GM21447 (cell line): ENCODE results near the gene MAL.

Experiments used
- ATAC-seq: cut with Tn5 transposase; IDR thresholded peaks from one replicate; pipeline ENCODE4 v1.9.1; 2021; ENCODE audit not compliant: unreplicated experiment

Gene MAL

GRCh38 chr2:94996305-94997100 is 29.0 kb upstream of the MAL start:
- ATAC-seq: no peak

DNA sequence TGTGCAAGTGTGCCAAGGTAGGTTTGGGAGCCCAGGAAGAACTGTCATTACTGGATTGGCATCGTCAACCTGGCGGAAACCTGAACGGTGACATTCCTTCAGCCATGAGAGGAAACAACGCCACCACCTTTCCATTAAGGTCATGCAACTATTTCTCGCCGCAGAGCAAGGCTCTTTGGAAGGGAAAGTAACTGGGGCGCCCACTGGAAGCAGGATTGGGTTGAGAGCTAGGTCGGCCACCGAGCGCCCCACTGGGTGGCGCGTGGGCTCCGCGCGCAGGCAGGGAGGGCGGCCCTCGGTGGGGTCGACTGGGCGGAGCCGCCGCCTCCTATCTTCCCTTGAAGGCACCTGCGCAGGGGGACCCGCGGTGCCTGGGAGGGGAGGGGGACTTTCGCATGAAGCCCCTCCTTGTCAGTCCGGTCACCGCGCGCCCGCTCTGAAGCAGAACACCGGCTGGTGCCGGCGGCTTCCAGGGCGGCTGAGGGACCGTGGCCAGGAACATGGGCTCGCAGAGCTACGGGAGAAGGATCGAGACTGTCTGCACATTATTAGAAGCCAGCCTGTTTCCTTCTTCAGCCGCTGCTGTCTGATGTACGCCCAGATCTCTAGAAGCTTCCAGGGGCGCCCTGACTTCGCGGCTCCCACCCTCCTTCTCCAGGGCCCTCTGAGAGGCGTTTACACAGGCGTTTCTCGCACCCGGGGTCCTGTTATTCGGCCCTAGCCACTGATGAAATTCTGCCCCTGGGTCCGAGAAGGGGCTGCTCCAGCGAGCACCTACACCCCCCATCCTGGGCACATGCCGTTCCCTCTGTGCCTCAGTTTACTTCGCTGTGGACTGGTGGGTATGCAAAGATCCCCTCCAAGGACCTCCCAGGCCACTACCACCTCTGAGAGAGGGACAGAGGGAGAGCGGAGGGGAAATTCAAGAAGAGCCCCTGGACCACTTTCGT is 27.3 kb upstream of the MAL start:
- no peak for ATAC-seq

DNA sequence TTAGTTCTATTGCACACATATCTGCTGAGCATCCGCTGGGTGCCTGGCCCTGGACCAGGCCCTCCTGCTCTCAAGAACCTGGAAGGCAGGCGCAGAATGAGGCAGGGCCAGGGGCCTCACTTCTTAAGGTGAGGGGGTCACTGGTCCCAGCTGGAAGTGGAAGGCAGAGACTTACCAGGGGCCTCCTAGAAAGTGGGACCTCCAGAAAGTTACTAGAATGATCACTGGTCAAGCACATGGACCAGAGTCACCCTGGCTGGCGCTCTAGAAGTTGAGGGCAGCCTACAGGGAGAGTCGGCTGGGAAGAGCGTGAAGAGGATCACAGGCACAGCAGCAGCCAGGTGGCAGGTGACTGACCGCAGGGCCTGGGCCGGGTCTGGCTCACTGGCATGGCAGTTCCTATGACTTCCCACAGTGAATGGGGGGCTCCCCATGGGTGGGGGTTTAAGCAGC is 26.1 kb upstream of the MAL start:
- ATAC-seq: no peak

- ATAC-seq: no peak
Observed at GRCh38 chr2:95001051-95001562, 24.4 kb upstream of the MAL start.

DNA sequence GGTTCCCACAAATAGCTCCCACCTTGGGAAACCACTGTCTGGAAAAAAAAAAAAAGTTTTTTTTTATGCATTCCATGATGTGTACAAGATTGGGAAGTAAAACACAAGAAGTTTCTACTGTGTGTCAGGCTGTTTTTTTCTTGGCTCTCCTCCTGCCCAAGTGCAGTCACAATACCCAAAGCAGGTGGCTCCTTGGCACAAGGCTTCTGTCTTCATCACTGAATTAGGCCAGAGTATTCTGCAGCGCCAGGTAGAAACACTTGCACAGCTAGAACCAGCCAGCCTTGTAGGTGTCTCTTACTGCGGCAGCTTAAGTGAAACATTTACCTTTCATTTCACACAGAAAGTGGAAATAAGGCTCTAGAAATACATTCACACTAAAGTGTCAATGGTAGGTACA is 23.8 kb upstream of the MAL start:
- ATAC-seq: no peak

GRCh38 chr2:95002498-95002897 is 23.0 kb upstream of the MAL start:
- ATAC-seq: no peak

DNA sequence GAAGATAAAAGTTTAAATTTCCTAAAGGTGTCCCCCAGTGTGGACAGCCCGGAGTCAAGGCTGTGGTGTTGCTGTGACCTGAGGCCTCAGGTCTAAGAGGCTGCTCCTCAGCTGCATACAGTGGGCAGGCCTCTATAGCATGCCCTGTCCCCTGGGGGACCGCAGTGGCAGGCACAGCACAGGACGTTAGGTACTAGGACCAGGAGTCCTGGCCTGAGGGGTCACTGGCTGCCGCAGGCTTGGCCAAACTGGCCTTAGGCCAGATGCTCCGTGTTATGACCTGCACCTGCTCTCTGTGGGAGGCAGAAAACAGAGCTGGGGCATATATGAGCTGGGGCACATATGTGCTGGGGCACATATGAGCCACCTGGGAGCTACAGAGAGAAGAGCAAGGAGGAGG is 21.2 kb upstream of the MAL start:
- no peak for ATAC-seq

- no peak for ATAC-seq
Observed at GRCh38 chr2:95004711-95005110, 20.8 kb upstream of the MAL start.

GRCh38 chr2:95005726-95006125 is 19.8 kb upstream of the MAL start:
- ATAC-seq: no peak

- ATAC-seq: no peak
Observed at GRCh38 chr2:95006588-95006987, 18.9 kb upstream of the MAL start.

DNA sequence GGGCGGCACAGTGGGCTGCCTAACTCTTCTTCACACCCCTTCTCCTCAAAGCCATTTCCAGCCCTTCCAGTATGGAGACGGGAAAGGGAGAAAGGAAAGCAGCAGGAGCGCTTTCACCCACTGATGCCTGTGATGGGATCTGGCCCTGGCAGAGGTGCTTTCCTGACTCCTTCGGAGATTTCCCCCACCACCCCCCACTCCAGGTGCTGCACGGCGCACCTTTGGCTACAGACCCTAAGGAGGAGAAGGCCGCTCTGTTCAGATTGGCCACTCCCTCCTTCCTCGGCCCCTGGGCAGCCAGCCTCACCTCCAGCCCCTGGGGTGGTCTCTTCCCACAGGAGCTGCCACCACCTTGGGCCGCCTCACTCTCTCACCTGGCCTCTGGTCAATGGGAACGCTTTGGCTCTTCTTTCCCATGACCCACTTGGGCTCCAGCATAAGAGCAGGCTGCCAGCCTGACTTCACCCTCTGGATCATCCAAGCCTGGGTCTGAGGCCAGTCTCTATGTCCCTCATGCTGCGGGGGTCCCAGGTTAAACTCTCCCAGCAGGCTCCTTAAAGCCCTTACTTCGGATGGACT is 18.4 kb upstream of the MAL start:
- ATAC-seq: no peak

DNA sequence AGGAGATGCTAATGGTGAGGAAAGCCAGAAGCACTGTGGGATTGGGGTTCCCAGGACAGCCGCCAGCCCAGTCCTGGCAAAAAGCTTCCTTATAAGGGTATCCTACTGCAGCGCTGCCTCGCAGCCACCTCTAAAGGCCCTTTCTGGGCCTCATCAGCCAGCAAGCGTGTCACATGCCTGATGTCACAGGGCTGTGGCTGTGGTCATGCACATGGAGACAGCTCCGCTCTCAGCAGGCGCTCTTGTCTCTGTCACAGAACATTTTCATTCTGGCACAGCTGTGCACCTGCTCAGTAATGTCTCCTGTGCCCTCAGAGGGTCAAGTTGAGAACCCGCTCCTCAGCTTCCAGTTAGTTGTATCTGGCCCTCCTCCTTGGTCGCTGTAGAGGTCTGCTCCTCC is 17.7 kb upstream of the MAL start:
- no peak for ATAC-seq

DNA sequence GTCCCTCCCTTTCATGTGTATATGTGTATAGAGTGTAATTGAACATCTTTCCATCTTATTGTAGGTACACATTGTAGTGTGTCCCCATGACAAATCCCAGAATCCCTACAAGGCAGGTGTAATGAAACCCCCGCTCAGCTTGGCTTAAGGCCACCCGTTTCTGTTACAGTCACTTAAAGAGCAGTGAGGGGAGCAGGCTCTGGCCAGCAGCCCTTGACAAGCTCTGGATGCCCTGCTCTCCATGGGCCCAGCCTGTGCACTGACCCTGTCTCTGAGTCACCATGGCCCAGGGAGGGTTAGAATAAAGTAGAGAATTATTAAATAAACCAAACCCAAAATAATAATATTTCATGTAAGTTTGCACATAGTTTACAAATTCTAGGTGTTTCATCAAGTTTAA is 17.2 kb upstream of the MAL start:
- no peak for ATAC-seq

DNA sequence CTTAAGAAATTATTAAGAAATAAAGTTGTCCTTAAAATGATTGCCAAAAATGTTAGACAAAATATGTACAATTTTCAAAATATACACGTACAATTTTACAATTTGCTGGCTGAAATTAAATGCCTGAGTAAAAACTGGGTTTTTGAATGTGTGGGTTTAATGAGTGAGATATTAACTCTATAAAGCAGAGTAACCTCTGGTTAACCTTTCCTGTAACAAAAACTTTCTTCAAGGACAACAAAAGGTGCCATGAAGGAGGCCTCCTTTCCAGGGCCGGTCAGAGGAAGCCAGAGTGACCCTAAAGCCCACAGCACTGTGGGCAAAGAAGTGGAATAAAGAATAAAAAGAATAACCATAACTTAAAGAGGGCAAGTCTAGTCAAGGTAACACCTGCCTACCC is 16.5 kb upstream of the MAL start:
- no peak for ATAC-seq

DNA sequence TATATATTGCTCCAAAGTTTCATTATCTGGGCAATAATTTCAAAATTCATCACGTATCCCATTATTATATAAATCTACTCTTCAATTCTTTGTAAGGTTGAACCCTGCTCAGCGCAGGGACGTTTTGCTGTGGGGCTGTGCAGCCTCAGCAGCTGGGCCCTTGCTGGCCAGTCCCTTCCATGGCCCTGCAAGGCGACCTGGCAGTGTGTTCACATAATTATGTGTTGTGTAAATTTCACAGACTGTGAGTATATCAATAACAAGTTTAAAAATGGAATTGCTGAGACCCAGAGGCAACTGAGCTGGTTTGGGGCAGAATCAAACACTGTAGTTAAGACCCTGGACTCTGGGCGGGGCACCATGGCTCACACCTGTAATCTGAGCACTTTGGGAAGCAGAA is 16.1 kb upstream of the MAL start:
- ATAC-seq: no peak

- ATAC-seq: no peak
Observed at GRCh38 chr2:95010126-95010525, 15.4 kb upstream of the MAL start.

GRCh38 chr2:95010718-95011117 is 14.8 kb upstream of the MAL start:
- ATAC-seq: no peak

DNA sequence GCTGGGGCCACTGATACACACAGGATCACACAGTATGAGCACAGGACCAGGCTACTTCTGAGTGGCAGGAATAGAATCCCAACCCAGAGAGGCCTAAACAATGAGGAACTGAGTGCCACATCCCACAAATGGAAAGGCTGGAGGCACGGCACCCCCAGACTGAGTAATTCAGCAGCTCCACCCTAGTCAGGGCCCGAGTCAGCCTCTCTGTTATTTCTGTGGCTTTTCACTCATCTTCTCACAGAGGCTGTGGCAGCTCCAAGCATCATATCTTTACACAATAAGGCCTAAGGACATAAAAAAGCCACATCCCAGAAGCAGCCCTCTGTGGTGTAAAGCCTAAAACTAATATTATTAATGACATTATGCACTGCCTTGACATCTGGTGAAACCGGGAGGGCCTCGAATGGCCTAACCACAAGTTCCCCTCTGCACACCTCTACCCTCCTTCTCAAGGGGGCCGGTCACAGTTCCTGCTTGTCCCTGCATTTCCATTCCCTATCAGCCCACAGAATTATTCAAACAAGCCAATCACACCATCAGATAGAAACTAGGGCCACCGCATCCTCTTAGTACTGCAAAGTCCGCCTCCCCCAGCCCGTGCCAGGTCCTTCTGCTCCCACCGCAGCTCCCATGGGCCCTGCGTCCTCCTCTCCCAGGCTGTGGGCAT is 12.5 kb upstream of the MAL start:
- ATAC-seq: peak; percentile 83

GRCh38 chr2:95013726-95014125 is 11.8 kb upstream of the MAL start:
- ATAC-seq: no peak

DNA sequence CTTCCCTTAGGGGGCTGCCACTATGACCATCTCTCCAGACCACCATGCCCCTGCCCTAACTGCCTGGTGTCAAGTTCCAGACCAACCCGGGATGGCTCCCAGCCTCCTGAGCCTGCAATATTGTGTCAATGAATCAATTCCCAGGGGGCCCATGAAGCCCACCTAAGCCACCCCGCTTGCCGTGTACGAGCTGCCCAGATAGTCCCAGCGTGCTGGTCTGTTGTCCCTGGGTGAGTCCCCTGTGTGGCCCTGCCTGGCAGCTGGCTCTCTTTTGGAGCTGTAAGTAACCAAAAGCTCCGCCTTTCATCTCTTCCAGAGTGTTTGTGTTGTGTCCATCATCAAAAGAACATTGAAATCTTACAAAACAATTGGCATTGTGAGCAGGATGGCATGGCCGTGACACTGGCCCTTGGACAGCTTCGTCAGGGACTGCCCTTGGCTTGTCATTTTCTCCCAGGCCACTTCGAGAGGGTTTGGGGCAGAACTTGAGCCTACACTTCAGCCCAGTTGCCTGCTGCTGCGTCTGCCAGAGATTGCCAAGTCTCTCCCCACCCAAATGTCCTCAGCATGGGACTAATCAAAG is 11.3 kb upstream of the MAL start:
- no peak for ATAC-seq
